ENCODE results near the gene TMEM250.

- TF ChIP-seq CTCF (IDR thresholded peaks at IDR 0.05) (peak in 2 of 4 donors; percentile 11 to 26), POLR2A (IDR thresholded peaks at IDR 0.05) (peak; percentile 86)
These were observed at the start of gene TMEM250 for GRCh38 chr9:136118320-136119060.

Data from right lobe of liver (tissue), 4 donors.